Measurements from ENCODE around the gene TNK1.

DNA sequence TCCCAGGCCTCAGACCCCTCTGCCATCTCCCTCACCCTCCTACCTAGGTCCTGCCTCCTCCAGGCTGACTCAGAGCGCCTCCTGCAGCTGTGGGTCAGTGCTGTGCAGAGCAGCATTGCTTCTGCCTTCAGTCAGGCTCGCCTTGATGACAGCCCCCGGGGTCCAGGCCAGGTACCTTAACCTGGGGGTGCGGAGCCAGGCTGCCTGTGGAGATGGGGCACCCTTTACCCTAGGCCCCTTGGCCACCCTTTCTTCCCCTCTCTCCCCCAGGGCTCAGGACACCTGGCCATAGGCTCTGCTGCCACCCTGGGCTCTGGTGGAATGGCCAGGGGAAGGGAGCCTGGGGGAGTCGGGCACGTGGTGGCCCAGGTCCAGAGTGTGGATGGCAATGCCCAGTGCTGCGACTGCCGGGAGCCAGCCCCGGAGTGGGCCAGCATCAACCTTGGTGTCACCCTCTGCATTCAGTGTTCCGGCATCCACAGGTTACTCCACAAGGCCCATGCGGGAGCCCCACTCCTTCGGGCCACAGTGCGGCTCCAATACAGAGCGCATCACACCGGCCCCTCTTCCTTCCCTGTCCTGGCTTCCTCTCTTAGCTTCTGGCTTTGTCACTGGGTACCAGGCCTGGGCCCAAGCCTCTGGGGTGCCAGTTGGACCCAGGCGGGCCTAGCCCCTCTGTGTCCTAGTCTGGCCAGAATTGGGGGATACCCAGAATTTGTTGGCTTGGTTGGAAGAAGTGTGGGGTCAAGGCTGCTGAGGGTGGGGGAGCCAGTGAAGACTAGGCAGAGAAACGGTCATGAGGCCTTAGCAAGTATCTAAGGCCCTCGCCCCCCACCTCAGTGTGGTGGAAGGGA, 33.9 kb upstream of the TNK1 start:
- TF ChIP-seq POLR2AphosphoS5 (IDR thresholded peaks at IDR 0.05; ENCODE audit: low read depth, low read length) = no peak
- no peak for TF ChIP-seq TAF1 (IDR thresholded peaks at IDR 0.05; ENCODE audit: low read depth, low read length)
- no peak for TF ChIP-seq POLR2A (IDR thresholded peaks at IDR 0.05; ENCODE audit: low read depth, low read length)
- TF ChIP-seq POU2F2 (IDR thresholded peaks at IDR 0.05; ENCODE audit: low read depth, low read length) = no peak
- TF ChIP-seq SPI1 (IDR thresholded peaks at IDR 0.05; ENCODE audit: low read depth, low read length) = no peak
- no peak for TF ChIP-seq PAX5 (IDR thresholded peaks at IDR 0.05; ENCODE audit: insufficient read depth, low read length, severe bottlenecking)

Data from GM12891 (cell line).